SJSA1 (cell line): ENCODE data around the gene ZNF391. TPM values are rescaled to one million over a fixed set of nuclear protein-coding genes. Genes with fewer than 3 reads are reported as not detected.
"Not testable (repeated sequence)": the region's sequence is repeated elsewhere in the genome, so short reads cannot be mapped to it uniquely, and the experiment has no call there.

ENCODE experiments used
- DNase-seq, 2 experiments: peaks; one replicate each; pipeline ENCODE4 v3.0.0-alpha.2; 2015 to 2020; ENCODE audit warnings: low spot score in 2 of 2, low read depth in 1 of 2
- H3K27ac ChIP-seq: fragments of 250-450 bp; sonication (Bioruptor Pico); 2 replicates; pipeline ENCODE4 v1.5.1; 2020; ENCODE audit warnings: mild to moderate bottlenecking, moderate library complexity
- H3K27me3 ChIP-seq: fragments of 250-450 bp; sonication (Bioruptor Pico); replicated peaks from 2 replicates; pipeline ENCODE4 v1.5.1; 2020; ENCODE audit warnings: mild to moderate bottlenecking, moderate library complexity
- H3K36me3 ChIP-seq: fragments of 250-450 bp; sonication (Bioruptor Pico); 2 replicates; pipeline ENCODE4 v1.5.1; 2020; ENCODE audit warnings: mild to moderate bottlenecking
- H3K4me1 ChIP-seq: fragments of 250-450 bp; sonication (Bioruptor Pico); replicated peaks from 2 replicates; pipeline ENCODE4 v1.6.1; 2021; ENCODE audit warnings: mild to moderate bottlenecking
- H3K4me3 ChIP-seq: fragments of 250-450 bp; sonication (Bioruptor Pico); 2 replicates; pipeline ENCODE4 v1.5.1; 2020; ENCODE audit warnings: mild to moderate bottlenecking
- H3K9me3 ChIP-seq: fragments of 250-450 bp; sonication (Bioruptor Pico); replicated peaks from 2 replicates; pipeline ENCODE4 v1.5.1; 2020; ENCODE audit warnings: mild to moderate bottlenecking
- total RNA-seq: library from RNA; depleted of rRNA; stranded (reverse); fragments of >200 nt; shearing (Covaris generic); gene quantifications from 2 replicates; pipeline ENCODE4 v1.2.3, GENCODE V29; 2014; rRNA removed

ZNF391 gene
- 0.63 TPM in 1 of 2 replicates, not detected in the other for total RNA-seq

- no peaks in the 10 kb centered on the region for H3K36me3 ChIP-seq
Measured at GRCh38 chr6:27388293-27389197, at the start of gene ZNF391. TSS of gene ZNF391 (plus strand) at chr6:27388759. CDS start at chr6:27400371, 11,612 bp downstream.

GRCh38 chr6:27352850-27353249, 35.7 kb upstream of the ZNF391 start:
- Histone ChIP-seq H3K4me1 (no peaks in the 10 kb centered on the region), H3K4me3 (no peak overlapping the region), H3K9me3 (peaks cover 17% of the 10 kb centered on the region), H3K27ac (no peak overlapping the region), H3K27me3 (no peaks in the 10 kb centered on the region), H3K36me3 (no peaks in the 10 kb centered on the region)
- no peak for DNase-seq

More at GRCh38 chr6:27388293-27389197, at the start of gene ZNF391:
- peaks cover 4% of the 10 kb centered on the region; the same call in 1 of the 2 replicates for H3K9me3 ChIP-seq
- DNase-seq, result peak; percentile 52 to 55
- no peak within 1 kb of the TSS for H3K27ac ChIP-seq
- H3K4me3 ChIP-seq, result peak within 1 kb of the TSS; percentile 41
- no peaks in the 10 kb centered on the region for H3K4me1 ChIP-seq
- no peaks in the 10 kb centered on the region for H3K27me3 ChIP-seq

GRCh38 chr6:27358786-27359185, 29.8 kb upstream of the ZNF391 start:
- no peak for DNase-seq
- Histone ChIP-seq H3K27ac (no peak overlapping the region), H3K9me3 (peaks cover 9% of the 10 kb centered on the region; the same call in 1 of the 2 replicates), H3K36me3 (no peaks in the 10 kb centered on the region), H3K4me1 (no peaks in the 10 kb centered on the region), H3K4me3 (no peak overlapping the region), H3K27me3 (no peaks in the 10 kb centered on the region)

GRCh38 chr6:27359231-27359630, 29.3 kb upstream of the ZNF391 start:
- DNase-seq, result no peak
- peaks cover 9% of the 10 kb centered on the region; the same call in 1 of the 2 replicates for H3K9me3 ChIP-seq
- H3K4me1 ChIP-seq, result no peaks in the 10 kb centered on the region

GRCh38 chr6:27368202-27368601, 20.4 kb upstream of the ZNF391 start:
- Histone ChIP-seq H3K36me3 (no peaks in the 10 kb centered on the region), H3K27me3 (no peaks in the 10 kb centered on the region), H3K4me1 (no peaks in the 10 kb centered on the region), H3K4me3 (no peak overlapping the region), H3K27ac (no peak overlapping the region), H3K9me3 (peaks cover 11% of the 10 kb centered on the region)
- DNase-seq, result no peak

More at GRCh38 chr6:27359231-27359630, 29.3 kb upstream of the ZNF391 start:
- Histone ChIP-seq H3K4me3 (no peak overlapping the region), H3K36me3 (no peaks in the 10 kb centered on the region), H3K27ac (no peak overlapping the region), H3K27me3 (no peaks in the 10 kb centered on the region)

- Histone ChIP-seq H3K4me3 (no peak overlapping the region), H3K27me3 (no peaks in the 10 kb centered on the region), H3K36me3 (no peaks in the 10 kb centered on the region), H3K4me1 (no peaks in the 10 kb centered on the region), H3K9me3 (peaks cover 11% of the 10 kb centered on the region), H3K27ac (no peak overlapping the region)
- no peak for DNase-seq
Measured at GRCh38 chr6:27370391-27370790, 18.2 kb upstream of the ZNF391 start.

- Histone ChIP-seq H3K27me3 (no peaks in the 10 kb centered on the region), H3K4me1 (no peaks in the 10 kb centered on the region), H3K4me3 (no peak overlapping the region), H3K36me3 (no peaks in the 10 kb centered on the region), H3K9me3 (peaks cover 14% of the 10 kb centered on the region), H3K27ac (no peak overlapping the region)
- no peak for DNase-seq
Measured at GRCh38 chr6:27374824-27375612, 13.5 kb upstream of the ZNF391 start.

- Histone ChIP-seq H3K9me3 (peaks cover 14% of the 10 kb centered on the region; the same call in 1 of the 2 replicates), H3K27me3 (no peaks in the 10 kb centered on the region), H3K4me1 (no peaks in the 10 kb centered on the region), H3K36me3 (no peaks in the 10 kb centered on the region), H3K27ac (no peak overlapping the region), H3K4me3 (no peak overlapping the region)
- DNase-seq, result no peak
Measured at GRCh38 chr6:27375613-27376079, 12.9 kb upstream of the ZNF391 start.

- not testable (repeated sequence) for H3K36me3 ChIP-seq, H3K27ac ChIP-seq, H3K27me3 ChIP-seq, H3K4me1 ChIP-seq, H3K4me3 ChIP-seq, DNase-seq
- peaks cover 11% of the 10 kb centered on the region; the same call in 1 of the 2 replicates for H3K9me3 ChIP-seq
Measured at GRCh38 chr6:27378406-27378805, 10.2 kb upstream of the ZNF391 start.

- H3K36me3 ChIP-seq, DNase-seq, H3K9me3 ChIP-seq, H3K27me3 ChIP-seq, H3K4me3 ChIP-seq, H3K4me1 ChIP-seq, H3K27ac ChIP-seq: not testable (repeated sequence)
Measured at GRCh38 chr6:27381001-27381400, 7.6 kb upstream of the ZNF391 start.

GRCh38 chr6:27383011-27383410, 5.5 kb upstream of the ZNF391 start:
- H3K27ac ChIP-seq, result no peak overlapping the region
- H3K4me1 ChIP-seq, result no peaks in the 10 kb centered on the region
- no peaks in the 10 kb centered on the region for H3K27me3 ChIP-seq
- no peaks in the 10 kb centered on the region for H3K36me3 ChIP-seq
- DNase-seq, result no peak
- H3K4me3 ChIP-seq, result no peak overlapping the region
- H3K9me3 ChIP-seq, result no peaks in the 10 kb centered on the region

- no peaks in the 10 kb centered on the region for H3K4me1 ChIP-seq
- no peaks in the 10 kb centered on the region for H3K36me3 ChIP-seq
- DNase-seq, result no peak
- H3K9me3 ChIP-seq, result no peaks in the 10 kb centered on the region; the same call in 1 of the 2 replicates
- H3K4me3 ChIP-seq, result no peak overlapping the region
- H3K27ac ChIP-seq, result no peak overlapping the region
- H3K27me3 ChIP-seq, result no peaks in the 10 kb centered on the region
Measured at GRCh38 chr6:27383481-27383880, 5.1 kb upstream of the ZNF391 start.

GRCh38 chr6:27392623-27393022, 4.1 kb downstream of the ZNF391 start:
- no peak for DNase-seq
- Histone ChIP-seq H3K9me3 (peaks cover 7% of the 10 kb centered on the region; the same call in 1 of the 2 replicates), H3K4me3 (no peak overlapping the region), H3K36me3 (no peaks in the 10 kb centered on the region), H3K27ac (no peak overlapping the region), H3K4me1 (no peaks in the 10 kb centered on the region), H3K27me3 (no peaks in the 10 kb centered on the region)
